Activated effector memory CD4-positive, alpha-beta T cell treated with Interleukin-2 at 50 U/mL for 16 hours (primary cell): ENCODE data around the gene MOCS2.
"Not testable (repeated sequence)": the region's sequence is repeated elsewhere in the genome, so short reads cannot be mapped to it uniquely, and the experiment has no call there.

Experiments
- DNase-seq: peaks from one replicate; pipeline ENCODE4 v3.0.0-alpha.2; 2020

The MOCS2 gene, protein sequence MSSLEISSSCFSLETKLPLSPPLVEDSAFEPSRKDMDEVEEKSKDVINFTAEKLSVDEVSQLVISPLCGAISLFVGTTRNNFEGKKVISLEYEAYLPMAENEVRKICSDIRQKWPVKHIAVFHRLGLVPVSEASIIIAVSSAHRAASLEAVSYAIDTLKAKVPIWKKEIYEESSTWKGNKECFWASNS

DNA sequence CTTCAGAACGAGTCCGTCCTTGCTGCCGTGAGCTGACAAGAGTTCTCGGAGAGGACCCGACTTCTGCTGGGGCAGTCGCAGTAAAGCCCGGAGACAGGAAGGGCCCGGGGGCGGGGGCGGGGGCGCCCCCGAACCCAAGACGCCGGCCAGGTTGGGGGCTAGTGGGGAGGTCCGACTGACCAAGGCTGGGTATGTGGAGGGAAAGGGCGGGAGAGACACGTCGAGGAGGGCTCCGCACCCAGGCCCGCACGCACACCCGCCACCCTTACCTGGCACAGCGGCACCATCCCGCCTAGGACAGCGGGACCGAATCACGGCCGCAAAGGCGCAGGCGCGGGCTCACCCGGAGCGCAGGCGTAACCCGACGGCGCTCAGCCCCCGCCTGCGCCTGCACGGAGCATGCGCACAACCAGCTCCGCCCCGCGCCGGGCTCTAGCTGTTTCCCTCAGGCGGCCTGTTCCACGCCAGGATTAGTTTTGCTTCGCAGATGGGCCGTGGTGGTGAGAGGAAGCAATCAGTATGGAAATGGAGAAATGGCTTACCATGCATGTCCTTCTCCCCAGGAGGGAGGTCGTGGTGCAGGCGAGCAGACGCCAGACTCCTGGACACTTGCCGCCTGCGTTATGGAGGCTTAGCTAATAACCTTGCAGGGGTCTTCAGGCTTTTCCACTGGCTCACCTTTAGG is at the start of gene MOCS2:
TSS of gene MOCS2 (minus strand) at position 315 of the 685 bp plus-strand sequence. CDS start 2,583 bp downstream, outside the sequence.
- DNase-seq = peak; percentile 82

DNA sequence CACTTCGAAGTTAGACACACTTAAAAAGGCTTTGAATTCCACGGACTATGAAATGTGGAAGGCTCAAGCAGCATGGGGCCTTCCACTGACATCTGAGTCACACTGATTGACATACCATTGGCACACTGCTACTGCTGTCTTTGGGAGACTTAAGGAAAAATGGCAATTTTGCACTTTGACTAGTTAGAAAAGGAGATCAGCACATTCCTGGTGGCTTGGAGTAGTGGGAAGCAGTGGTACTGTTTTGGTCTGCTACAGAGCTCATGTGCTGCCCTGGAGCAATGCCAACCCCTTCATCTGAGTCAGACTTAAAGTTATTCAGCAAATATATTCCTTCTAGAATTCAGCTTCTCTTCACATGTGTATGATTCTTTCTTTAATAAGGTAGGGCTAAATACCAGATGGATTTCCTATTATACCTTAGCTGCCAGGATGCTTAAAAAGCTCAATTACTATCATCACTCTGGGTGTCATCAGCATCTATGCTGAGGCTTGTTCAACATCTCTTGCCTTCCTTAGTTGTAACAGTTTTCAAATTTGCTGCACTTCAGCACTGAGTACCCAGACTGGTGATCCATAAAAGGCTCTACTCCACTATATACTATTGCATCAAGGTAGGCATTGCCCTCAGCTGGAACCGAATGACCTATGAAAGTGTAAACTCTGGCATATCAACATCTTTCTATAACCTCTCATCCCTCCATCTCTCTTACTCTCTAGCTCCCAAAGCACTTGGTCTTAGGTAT is 42.3 kb upstream of the MOCS2 start:
- DNase-seq = no peak

DNA sequence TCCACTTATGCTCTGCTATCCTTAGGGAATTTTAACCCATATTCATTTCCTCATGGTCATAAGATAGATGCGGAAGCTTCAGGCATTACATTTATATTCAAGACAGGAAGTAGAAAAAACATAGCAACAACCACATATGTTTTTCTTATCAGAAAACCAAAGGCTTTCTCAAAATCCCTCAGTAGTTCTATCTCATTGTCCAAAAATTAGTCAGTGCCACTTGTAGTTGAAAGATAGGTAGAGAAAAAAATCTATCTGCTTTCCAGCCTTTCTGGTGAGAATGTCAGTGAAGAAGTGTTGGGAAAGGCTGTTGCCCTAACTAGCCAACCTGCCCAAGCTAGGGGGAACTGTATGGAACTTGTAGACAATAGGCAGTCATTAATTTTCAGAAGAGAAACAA is 23.5 kb upstream of the MOCS2 start:
- no peak for DNase-seq

DNA sequence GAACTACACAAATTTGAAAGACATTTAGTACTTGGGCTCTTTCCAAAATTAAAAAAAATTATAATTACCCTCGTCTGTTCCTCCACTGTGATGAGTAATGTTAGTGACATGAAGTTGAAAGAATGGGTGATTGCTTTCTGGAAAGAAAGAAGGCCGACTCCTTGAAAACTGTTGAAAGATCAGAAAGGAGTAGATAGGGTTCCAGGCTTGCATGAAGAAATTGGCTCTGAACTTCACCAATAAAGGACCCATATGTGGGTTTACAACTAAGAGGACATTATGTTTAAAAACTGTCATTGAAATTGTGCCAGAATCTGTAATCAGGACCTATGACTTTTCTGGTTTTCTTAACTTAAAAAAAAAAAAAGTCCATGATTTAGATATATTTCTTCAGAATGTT is 20.7 kb upstream of the MOCS2 start:
- no peak for DNase-seq

DNA sequence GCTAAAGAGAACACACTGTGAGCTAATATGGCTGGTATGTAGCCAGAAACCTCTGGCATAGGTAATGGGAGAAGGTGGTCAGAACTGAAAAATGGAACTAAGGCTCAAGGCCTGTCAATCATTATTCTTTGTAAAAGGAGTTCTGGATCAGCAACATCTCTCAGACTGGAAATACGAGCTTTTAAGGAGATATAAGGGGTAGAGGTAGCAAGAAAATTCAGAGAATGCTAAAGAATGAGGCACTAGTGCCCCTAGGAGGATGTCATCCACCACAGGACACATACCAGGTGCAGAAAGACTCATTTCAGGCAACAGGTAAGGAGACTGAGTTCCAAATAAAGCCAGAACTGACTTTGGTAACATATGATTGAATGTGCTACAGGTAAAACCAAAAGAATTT is 18.9 kb upstream of the MOCS2 start:
- no peak for DNase-seq

DNA sequence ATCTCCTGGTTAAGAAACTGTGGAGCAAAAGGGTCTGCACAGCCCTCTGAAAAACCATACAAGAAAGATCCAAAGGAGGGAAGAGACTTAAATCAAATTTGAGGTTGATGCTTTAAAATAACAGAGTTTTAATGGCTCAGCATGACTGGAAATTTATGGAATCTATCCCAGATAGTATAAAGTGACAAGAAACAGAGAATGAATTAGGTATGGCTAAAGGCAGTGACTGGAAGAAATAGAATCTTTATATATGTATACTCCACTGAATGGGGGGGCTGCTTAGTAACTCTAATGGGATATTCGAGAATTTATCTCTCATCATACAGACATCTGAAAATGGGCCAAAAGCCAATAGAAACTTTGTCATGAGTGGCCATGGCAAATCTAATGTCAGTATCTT is 17.6 kb upstream of the MOCS2 start:
- no peak for DNase-seq

DNA sequence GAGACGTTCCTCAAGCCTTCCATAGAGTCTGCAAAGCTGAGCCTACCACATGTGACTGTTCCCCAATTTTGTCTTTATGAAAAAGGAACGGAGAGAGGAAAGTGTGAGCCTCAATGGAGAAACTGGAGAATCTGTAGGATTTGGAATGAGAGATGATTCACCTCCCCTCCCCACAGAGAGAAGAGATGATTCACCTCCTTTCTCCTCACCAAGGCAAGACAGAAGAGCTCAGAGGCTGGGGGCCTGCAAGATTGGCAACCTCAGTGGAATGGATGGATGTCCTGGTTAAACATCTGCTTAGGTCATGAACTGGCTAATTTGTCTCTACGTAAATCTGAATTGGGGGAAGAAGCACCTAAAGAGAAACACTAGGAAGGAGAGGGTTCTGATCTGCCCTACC is 17.0 kb upstream of the MOCS2 start:
- no peak for DNase-seq

DNA sequence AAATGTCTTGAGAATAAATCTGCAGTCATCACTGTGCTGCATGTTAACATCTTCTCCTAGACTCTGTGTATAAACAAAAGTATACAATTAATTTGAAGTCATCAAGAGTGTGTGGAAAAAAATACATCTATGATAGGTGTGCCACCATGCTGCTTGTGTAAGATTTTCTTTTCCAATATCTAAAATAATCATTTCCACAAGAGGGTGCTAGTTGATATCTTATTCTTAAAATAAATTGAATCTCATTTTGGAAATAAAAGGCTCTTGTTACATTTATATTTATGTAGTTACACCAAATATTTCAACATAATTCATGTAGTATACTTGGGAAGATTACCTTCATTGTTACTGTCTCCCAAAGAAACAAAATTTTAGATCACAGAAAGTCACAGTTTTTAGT is 14.1 kb upstream of the MOCS2 start:
- DNase-seq = no peak

DNA sequence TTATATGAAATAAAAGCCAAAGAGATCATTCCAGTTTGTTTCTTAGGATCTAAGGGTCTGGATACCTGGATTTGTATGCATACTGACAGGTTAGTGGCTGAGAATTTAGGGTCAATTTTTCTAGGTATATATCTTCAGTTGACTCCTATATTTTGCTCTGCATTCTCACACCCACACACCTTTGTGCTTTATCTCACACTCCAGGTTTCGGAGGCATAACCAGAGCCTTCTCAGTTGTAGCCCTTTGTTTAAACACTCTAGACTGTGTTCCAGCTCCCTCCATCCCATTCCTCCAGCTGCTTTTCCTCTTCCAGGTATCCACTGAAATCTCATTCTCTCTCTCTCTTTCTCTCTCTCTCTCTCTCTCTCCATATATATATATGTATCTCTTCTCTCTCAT is 10.6 kb upstream of the MOCS2 start:
- no peak for DNase-seq

DNA sequence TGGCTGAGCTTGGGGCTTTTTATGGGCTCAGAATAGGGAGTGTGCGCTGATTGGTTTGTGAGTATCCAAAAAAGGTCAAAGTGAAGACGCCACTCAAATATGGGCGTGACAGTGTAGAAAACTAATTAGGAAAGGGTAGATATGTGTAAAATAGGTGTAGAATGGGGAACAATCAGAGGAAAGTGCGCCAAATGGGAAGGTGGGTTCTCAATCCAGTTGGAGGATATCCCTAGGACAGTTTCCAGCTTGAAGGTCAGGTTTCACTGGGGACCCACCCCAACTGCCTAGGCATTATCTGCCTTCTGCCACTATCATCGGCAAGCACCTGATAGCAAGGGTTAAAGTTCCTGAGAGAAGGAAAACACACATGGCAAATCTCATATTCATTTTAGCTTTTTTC is 9.3 kb upstream of the MOCS2 start:
- DNase-seq = no peak

DNA sequence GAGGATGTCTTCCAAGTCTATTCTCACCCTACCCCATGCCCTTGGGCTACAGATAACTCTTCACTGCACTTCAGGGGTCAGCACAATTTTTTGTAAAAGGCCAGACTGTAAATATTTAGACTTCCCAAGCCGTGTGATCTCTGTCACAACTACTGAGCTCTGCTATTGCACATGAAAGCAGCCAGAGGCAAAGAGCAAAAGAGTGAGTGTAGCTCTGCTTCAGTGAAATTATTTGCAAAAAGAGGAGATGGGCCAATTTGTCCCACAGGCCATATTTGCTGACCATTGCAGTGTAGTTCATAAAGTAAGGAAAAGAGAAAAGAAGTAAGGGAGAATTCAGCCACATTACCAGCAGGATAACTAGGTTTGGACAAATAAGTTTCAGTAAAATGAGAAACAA is 7.0 kb upstream of the MOCS2 start:
- no peak for DNase-seq

DNA sequence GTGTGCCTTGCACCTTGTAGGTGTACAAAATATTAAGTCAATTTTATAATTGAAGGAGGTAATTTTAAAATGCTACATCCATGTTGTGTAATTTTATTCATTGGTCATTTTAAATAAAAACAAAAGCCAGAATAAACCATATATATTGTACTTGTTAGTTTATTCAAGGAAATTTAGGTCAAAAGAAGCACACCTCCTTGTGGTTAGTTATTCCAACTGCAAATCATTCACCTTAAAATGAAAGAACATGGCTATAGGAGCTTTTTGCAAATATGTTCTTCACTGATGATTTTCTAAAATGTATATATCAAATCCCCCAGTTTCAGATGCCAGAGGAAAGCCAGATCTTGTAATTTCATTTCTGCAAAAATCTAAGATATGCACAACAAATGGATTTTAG is 5.4 kb upstream of the MOCS2 start:
- DNase-seq = no peak

DNA sequence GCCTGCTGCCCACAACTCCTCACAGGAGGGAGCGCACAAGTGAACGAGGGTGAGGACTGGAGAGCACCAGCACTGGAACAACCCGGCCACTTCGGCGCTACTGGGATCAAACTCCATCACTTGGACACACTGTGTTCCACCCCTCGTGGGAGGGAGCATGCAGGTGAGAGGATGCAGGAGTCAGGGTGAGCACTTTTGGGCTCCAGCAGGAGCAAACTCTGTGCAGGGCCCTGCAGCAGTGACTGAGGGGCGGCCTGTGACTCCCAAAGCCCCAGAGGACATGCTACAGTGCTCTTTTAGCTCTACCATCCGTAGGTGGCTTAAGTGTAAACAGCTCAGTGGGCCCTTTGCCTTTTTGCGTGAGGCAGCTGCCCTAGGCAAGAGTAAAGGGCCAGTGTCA is 4.4 kb upstream of the MOCS2 start:
- DNase-seq = no peak

DNA sequence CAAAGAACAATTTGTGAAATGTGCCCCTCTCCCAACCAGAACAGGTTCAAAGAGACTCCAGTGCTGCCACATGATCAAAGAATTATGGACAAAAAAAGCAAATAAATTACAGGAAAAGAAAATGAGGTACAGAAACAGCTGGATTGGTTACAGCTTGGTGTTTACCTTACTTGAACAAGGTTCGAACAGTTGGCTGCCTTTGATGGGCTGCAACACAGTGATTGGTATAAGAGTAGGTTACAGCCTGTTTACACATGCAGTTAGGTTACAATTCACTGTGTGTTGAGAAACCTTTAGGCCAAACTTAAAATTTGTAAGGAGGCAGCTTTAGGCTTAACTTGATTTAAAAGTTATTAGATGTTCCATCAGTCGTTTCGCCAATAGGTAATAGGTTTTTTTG is 3.4 kb upstream of the MOCS2 start:
- no peak for DNase-seq

DNA sequence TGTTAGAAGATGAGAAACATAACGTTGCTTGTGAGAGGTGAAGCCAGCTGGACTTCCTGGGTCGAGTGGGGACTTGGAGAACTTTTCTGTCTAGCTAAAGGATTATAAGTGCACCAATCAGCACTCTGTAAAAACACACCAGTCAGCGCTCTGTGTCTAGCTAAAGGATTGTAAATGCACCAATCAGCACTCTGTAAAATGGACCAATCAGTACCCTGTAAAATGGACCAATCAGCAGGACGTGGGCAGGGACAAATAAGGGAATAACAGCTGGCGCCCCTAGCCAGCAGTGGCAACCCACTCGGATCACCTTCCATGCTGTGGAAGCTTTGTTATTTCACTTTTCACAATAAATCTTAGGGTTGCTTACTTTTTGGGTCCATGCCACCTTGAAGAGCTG is 2.8 kb upstream of the MOCS2 start:
- not testable (repeated sequence) for DNase-seq

DNA sequence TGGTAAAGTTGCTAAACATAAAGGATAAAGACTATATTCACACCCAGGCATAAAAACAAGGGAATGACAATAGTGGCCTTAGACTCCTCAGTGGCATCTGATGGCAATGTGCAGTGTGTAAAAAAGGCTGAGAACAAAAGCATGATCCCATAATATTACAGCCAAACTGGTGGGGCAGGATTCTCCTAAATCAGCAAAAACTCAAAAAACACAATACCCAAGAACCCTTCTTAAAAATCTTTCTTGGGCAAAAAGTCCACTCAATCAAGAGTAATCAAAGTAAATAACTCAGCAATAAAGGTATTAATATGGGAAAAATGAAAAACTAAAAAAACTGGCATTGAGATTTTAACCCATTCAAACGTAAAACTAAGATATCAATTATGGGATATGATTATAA is 1.6 kb upstream of the MOCS2 start:
- DNase-seq = no peak

DNA sequence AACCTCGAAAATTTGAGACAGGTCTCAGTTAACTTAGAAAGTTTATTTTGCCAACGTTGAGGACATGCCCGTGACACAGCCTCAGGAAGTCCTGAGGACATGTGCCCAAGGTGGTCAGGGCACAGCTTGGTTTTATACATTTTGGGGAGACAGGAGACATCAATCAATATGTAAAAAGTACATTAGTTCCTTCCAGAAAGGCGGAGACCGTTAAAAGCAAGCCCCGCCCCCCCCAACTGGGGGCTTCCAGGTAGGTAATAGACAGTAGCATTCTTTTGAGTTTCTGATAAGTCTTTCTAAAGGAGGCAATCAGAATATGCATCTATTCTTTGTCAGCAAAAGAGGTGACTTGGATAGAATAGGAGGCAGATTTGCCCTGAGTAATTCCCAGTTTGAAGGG is 599 bp upstream of the MOCS2 start:
- DNase-seq = no peak

DNA sequence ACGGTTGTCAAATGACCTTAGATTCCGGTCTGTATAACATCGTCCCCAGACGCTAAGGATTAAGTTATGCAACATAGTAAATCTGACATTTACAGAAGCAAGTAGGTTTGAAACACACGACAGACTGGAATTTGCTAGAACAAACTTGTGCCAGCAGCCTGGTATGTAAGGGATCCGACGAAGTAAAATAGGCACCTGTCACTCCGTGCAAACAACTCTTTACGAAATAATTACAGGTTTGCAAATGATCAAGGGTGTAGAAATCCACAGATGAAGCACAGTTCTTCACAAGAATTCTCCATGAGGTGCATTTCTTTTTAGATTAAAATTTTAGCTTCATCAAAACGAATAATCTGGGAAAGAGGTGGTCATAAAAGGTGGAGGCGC is 508 bp downstream of the MOCS2 start:
- DNase-seq = no peak

DNA sequence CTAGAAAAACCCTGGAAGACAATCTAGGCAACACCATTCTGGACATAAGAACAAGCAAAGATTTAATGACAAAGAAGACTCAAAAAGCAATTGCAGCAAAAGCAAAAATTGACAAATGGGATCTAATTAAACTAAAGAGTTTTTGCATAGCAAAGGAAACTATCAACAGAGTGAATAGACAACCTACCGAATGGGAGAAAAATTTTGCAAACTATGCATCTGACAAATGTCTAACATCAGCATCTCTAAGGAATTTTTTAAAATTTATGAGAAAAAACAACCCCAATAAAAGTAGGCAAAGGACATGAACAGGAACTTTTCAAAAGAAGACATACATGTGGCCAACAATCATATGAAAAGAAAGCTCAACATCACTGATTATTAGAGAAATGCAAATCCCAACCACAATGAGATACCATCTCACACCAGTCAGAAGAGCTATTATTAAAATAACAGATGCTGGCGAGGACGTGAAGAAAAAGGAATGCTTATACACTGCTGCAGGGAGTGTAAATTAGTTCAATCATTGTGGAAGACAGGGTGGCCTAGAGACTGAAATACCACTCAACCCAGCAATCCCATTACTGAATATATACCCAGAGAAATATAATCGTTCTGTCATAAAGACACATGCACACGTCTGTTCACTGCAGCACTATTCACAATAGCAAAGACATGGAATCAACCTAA is 3.8 kb downstream of the MOCS2 start:
- DNase-seq = no peak

DNA sequence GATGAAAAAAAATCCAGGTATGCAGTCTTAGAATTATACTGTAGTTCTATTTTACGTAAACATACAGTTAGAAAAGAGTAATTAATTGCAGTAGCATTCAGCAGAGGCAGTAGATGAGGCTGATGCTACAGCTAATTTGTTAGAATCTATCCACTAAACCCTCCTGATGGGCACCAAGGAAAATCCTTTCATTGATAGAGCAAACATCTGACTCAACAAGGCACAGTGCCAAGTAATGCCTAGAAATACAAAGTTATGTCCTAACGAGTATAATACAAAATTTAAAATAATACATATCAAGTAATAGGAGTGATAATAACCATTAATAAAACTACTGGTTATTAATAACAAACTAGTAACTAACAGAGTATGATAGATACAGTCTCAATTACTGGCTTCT is 9.0 kb downstream of the MOCS2 start:
- DNase-seq = no peak

DNA sequence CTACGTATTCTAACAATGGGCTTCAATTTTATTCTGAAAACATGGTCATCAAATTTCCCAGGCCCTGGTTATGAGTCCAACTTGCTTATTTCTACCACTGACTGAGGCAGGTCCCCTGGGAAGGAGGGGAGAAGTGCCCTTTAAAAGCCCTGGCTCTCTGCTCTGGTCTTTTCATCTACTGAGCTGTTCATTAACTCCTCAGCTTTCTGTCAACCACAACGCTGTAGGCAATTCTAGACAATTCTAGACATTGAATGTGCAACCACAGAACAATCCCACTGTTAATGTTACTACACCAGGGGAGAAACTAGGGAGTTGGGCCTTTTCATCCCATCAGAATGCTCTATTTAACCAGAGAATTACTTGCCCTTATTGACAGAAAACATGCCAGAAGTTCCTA is 10.0 kb downstream of the MOCS2 start:
- DNase-seq = no peak

DNA sequence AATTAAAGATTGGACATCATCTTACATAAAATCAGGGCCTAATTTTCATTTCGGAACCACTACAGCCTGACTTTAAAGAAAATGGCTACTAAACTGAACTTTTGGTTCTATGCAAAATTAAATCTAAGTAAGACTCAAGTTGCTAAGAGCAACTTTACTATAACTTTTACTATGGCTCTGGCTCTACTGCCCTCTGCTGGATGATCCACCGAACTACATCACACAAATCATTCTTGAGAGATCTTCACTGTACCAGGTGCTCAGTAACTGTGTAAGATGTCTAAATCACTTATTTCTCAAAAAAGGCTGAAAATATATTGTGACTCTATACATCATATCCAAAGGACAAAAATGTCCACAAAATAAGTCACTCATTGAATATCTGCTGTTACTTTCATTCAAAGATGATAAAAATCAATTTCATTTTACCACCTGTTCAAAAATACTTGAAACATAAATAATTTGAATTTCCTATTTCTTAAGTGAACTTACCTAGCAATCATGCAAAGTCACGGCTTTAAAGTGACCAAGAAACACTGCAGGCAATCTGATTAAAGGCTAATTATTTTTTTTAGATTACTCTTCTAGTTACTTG is 13.5 kb downstream of the MOCS2 start:
- DNase-seq = peak; percentile 37

DNA sequence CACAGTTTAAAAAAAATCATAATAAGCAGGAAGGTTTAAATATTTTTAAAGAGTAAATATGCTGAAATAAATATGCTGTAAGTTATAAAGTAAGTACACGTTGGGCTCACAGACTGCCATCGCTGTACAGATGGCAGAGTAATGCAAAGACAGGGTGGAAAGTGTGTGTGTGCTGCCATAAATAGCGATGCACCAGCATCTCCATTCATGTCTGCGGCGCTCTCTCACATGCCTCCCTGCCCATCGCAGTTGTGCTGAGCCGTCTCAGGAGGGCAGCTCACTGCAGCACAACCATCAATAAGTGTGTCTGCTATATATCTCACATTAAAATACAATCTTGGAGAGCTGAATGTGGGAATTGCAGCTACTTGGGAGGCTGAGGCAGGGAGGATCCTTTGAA is 14.3 kb downstream of the MOCS2 start:
- DNase-seq = no peak

DNA sequence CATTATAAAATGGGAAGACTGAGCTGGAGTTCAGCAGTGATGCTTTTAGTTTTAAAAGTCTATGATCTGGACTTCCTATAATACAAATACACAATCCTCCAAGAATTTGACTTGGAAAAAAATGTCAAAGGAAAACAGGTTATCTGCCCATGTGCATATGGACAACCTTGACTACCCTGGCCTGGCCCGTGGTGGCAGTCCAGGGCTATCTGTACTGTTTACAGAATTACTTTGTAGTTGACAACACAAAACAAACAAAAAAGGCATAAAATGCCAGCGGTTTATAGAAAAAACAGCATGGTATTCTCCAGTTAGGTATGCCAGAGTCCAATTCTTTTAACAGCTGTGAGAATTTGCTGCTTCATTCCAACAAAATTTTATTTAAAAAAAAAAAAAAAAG is 17.3 kb downstream of the MOCS2 start:
- DNase-seq = no peak
